ENCODE measurements around the gene DIDO1. TPM values are rescaled to one million over a fixed set of nuclear protein-coding genes. Genes with fewer than 3 reads are reported as not detected.

The DIDO1 gene
- total and polyA plus RNA-seq, 2 of the 13 experiments (the other 11 are each of a cell fraction or from before 2014, with no cell fraction given) = 75.0 to 75.1 TPM

GRCh38 chr20:62896526-62896925 is 29.8 kb downstream of the DIDO1 start (continued):
- TF ChIP-seq CCAR2 (optimal IDR thresholded peaks at IDR 0.05; ENCODE audit: low read depth, low read length) (no peak), GMEB2 (CRISPR knock-in tag; IDR thresholded peaks at IDR 0.05; ENCODE audit: low read depth) (no peak), HOXD1 (CRISPR knock-in tag; IDR thresholded peaks at IDR 0.05) (no peak), NFE2L1 (CRISPR knock-in tag; IDR thresholded peaks at IDR 0.05; ENCODE audit: borderline replicate concordance) (no peak), PAX8 (CRISPR knock-in tag; IDR thresholded peaks at IDR 0.05; ENCODE audit: borderline replicate concordance) (no peak), RELA (CRISPR knock-in tag; IDR thresholded peaks at IDR 0.05) (no peak), SKIL (CRISPR knock-in tag; IDR thresholded peaks at IDR 0.05; ENCODE audit: borderline replicate concordance) (no peak), ZNF768 (CRISPR knock-in tag; IDR thresholded peaks at IDR 0.05) (peak; percentile 34; the same call in 1 of the 2 replicates), FLYWCH1 (CRISPR knock-in tag; IDR thresholded peaks at IDR 0.05) (no peak), RXRA (CRISPR knock-in tag; IDR thresholded peaks at IDR 0.05) (peak; percentile 45; the same call in 1 of the 2 replicates), SSRP1 (CRISPR knock-in tag; IDR thresholded peaks at IDR 0.05) (0 out of 2 replicates have a peak, but pooled peaks have one; percentile 8)

GRCh38 chr20:62895539-62895938 is 30.8 kb downstream of the DIDO1 start:
- in situ Hi-C loops (cut with HindIII; ENCODE audit: extremely low pct_ligation_motif_present, low pct_unique_long_range_greater_than_20kb) (no loop called here), intact Hi-C loops (cut with micrococcal nuclease; ENCODE audit: unreplicated experiment) (no loop called here)
- DNase-seq (ENCODE audit: low spot score) (no peak), FAIRE-seq (no peak), ATAC-seq (no peak)
- BruUV-seq (replicated peaks) = no TSS peak
- H3K4me2 ChIP-seq (ENCODE audit: low read depth, low read length) = no peak overlapping the region
- H2AFZ ChIP-seq (ENCODE audit: low read length) = no peak overlapping the region
- H3K9me3 ChIP-seq (ENCODE audit: low read length) = no peaks in the 10 kb centered on the region
- peaks cover 8% of the 10 kb centered on the region for H4K20me1 ChIP-seq (ENCODE audit: insufficient read depth, low read length)
- POLR2A ChIA-PET = no interaction called here
- H3K4me3 ChIP-seq (replicated peaks in 1 of 3; ENCODE audit: insufficient read depth in 1 of 3, low read depth in 2 of 3, low read length in 3 of 3) = no peak overlapping the region
- H3K27me3 ChIP-seq (ENCODE audit: control insufficient read depth in 1 of 2, insufficient read depth in 2 of 2, low read length in 2 of 2) = no peaks in the 10 kb centered on the region
- H3K27ac ChIP-seq (ENCODE audit: extremely low read length, insufficient read depth, low read length) = no peak overlapping the region
- H3K9ac ChIP-seq (ENCODE audit: insufficient read depth, low read depth, low read length) = no peak overlapping the region
- WGBS (ENCODE audit: low lambda C conversion rate) = 94% methylated on average over 9 of the region's 9 CpGs
- H3K79me2 ChIP-seq (ENCODE audit: insufficient read depth, low read length) = no peaks in the 10 kb centered on the region
- peaks cover 22% of the 10 kb centered on the region for H3K4me1 ChIP-seq (ENCODE audit: insufficient read depth, low read length)
- CTCF ChIA-PET (ENCODE audit: low intra/inter-chr PET ratio, low total read pairs) = no interaction called here
- peaks cover 35 to 56% of the 10 kb centered on the region in 2 experiments for H3K36me3 ChIP-seq (replicated peaks in 1 of 2; ENCODE audit: control insufficient read depth in 1 of 2, insufficient read depth in 2 of 2, low read length in 2 of 2)
- TF ChIP-seq SRY (CRISPR knock-in tag; IDR thresholded peaks at IDR 0.05) (no peak), POLR2A (IDR thresholded peaks at IDR 0.05; ENCODE audit: insufficient read depth in 1 of 2, low read depth in 2 of 2, low read length in 2 of 2) (0 out of 4 replicates have a peak, but pooled peaks of 1 of the 2 experiments have one; percentile 21), ZNF564 (CRISPR knock-in tag; IDR thresholded peaks at IDR 0.05) (no peak), ZNF713 (CRISPR knock-in tag; IDR thresholded peaks at IDR 0.05) (no peak), RBM22 (optimal IDR thresholded peaks at IDR 0.05; ENCODE audit: low read length) (peak; percentile 71), ZNF501 (CRISPR knock-in tag; IDR thresholded peaks at IDR 0.05) (0 out of 2 replicates have a peak, but pooled peaks have one; percentile 13), ARID4A (CRISPR knock-in tag; IDR thresholded peaks at IDR 0.05; ENCODE audit: borderline replicate concordance) (no peak)

All from HepG2 (cell line).